GOT3 (cell line): ENCODE measurements around the gene TMEM163.
"Not testable (repeated sequence)": the region's sequence is repeated elsewhere in the genome, so short reads cannot be mapped to it uniquely, and the experiment has no call there.

ENCODE experiments used
- DNase-seq: peaks from one replicate; lab custom pipeline; 2025; ENCODE audit warnings: mixed read lengths; lab: John Stamatoyannopoulos, UW

Gene TMEM163

DNA sequence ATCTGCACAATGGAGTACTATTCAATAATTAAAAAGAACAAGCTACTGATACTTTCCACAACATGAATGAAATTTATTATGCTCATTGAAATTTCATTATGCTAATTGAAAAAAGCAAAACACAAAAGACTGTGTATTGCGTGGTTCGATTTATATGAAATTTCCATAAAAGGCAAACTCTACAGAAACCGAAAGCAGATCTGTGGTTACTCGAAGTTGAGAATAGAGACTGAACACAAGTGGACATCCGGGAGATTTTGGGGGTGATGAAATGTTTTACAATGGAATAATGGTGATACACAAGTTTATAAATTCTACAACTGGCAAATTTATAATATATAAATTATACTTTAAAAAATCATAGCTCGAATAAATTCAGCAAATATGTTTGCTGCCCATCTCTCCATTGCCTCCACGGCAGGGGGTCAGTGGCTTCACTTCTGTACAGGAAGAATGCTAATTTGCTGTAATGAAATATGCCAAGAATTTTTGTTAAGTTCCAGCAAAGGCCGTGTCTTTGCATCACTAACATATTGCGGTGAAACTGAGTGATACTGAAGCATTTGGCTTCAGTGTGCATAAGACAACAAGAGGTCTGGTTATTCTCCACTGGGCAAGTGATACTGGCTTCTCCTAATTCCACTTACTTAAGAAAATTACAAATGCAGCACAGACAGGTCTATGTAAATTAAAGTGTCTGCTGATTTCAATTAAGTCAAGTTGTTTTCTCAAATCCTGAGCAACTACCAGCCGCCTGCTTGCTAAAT is 96.7 kb downstream of the TMEM163 start:
- DNase-seq: no peak

DNA sequence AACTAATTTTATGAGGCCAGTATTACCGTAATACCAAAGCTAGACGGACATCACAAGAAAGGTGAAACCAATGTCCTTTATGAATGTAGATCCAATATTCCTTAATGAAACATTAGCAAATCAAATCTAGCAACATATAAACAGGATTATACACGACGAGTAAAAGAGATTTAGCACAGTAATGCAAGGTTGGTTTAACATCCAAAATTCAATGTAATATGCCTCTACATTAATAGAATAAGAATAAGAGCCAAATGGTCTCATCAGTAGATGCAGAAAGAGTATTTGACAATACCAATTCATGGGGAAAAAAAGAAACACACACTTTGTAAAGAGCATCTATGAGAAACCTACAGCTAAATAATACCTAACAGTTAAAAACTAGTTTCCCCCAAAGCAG is 99.5 kb downstream of the TMEM163 start:
- no peak for DNase-seq

DNA sequence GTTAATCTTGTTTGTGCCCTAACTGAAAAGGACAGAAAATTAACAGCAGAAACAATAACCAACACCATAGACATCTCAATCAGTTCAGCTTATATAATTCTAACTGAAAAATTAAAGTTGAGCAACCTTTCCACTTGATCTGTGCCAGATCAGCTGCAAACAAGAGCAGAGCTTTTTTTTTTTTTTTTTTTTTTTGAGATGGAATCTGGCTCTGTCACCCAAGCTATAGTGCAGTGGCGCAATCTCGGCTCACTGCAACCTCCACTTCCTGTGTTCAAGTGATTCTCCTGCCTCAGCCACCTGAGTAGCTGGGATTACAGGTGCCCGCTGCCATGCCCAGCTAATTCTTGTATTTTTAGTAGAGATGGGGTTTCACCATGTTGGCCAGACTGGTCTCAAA is 103.3 kb downstream of the TMEM163 start:
- DNase-seq: not testable (repeated sequence)

DNA sequence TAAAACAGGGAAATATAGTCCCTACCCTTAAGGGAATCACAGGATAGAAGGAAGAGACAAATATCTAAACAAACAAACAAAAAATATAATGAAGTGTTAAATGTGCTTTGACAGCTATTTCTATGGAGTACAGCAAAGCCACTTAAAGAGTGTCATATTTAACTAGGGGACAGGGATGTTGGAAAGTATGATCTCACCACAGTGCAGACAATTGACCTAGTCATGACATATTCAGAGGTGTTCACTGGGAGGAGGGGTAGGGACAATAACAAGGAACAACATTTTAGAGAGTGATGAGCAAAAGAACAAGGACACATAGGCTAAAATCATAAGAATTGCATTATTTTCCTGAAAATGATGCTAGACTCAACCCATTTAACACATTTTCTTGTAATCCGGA is 107.5 kb downstream of the TMEM163 start:
- DNase-seq: no peak

DNA sequence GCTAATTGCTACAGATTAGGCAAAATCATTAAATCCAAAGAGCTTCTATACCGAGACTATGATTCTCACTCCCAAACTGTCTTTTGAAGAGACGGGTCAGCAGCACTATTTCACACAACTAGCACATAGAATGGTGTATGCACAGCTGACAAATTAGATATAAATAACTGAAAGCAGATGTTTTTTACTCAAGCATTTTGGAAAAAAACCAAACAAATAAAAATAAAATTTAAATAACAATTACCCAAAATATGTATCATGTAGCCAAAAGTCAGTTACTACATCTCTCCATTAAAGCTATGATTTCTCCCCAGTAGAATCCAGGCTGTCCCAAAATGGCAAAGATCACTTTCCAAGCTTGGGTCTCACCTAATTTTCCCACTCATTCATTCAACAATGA is 107.9 kb downstream of the TMEM163 start:
- DNase-seq: no peak

DNA sequence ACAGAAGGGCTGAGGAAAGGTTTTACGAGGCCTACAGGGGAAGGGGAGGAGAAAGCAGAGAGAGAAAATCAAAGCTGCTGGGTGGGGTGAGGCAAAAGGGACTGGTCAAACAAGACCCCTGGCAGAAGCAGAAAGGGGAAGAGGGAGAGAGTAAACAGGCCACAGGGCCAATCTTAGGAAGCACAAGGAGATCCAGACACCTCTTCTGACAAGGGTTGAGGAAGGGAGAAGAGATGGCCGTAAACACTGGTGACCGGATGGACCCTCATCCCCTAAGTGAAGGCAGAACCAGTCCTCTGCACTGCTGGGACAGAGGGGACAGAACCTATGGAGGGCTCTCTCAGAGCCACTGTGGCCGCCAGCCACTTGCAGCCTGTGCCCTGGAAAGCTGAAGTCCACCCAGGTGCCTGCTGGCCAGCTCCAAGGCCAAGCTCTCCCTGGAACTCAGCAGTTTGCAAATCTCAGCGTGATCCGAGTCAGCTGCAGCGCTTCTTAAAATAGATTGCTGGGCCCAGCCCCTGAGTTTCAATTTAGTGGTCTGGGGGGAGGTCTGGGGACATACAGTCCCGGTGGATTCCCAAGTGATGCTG is 108.8 kb downstream of the TMEM163 start:
- no peak for DNase-seq

DNA sequence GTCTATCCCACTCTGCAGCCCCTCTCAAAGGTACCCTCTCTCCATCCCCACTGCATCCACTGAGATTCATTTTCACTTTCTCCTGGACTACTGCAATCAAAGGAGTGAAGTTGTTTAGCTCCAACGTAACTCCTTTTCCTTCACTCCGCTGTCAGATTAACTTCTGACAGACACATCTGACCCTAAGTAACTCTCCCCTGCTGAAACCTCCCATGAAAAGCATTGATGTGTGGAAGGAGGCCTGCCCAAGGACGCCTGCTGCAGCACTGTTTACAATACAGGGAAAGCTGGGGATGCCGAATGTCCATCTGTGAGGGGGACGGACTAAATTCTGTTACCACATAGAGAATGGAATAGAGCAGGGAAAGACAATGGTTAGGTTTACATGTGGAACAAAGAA is 114.8 kb downstream of the TMEM163 start:
- no peak for DNase-seq

DNA sequence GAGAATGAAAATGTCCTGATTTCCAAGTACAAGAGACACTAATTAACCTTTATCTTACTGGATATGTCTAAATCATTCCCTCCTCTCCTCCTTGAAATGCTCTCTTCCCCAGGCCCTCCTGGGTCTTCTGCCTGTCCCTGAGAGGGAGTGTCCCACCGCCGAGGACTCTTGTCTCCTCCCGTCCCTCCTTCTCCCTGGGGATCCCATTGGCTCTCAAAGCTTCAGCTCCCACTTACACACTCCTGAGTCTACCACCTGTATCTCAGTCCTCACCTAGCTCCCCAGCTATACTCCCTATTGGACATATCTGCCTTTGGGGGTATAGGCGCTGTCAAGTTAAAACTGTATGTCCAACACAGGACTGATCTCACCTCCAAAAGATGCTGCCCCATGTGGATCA is 116.1 kb downstream of the TMEM163 start:
- DNase-seq: no peak

DNA sequence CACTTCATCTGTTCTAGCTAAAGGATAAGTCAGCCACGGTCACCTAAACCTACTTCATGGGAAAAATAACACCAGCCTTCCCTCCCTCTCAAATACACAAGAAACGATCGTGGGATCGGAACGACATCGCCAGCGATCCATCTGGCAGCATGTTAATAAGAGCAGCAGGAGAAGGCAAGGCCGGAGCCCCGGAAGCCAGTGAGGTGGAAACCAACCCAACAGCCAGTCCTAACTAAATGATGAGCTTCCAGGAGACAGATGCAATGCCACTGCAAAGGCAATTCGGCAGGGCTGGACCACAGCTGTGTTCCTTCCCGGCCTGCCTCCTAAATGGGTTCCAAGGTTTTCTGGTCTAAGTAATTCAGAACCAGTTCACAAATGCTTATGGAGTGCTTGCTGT is 117.5 kb downstream of the TMEM163 start:
- no peak for DNase-seq

DNA sequence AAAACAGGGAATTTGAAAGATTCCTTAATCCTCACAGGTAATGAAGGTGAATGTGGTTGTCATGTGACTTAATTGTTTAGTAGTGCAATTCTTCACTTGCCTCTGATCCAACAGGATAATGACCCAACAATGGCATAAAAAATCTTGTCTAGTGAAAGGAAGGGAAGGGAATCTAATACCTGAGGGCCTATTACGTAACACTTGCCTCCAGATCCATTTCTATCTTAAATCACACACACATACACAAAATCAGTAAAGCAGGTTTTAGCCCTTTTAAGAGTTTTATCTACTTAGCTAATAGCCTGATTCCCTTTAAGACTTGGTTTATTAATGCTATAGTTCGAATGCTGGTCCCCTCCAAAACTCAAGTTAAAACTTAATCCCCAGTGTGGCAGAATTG is 118.6 kb downstream of the TMEM163 start:
- DNase-seq: no peak

DNA sequence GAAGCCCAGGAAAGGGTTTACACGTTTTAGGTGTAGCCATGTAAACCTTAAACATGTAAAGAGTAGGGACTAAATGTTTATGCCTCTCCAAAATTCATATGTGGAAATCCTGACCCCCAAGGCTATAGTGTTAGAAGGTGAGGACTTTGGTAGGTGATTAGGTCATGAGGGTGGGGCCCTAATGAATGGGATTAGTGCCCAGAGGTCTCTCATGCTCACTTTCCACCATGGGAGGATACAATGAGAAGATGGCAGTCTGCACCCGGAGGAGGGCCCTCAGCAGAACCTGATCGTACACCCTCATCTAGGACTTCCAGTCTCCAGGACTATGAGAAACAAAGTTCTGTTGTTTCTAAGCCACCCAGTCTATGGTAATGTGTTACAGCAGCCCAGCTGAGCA is 119.6 kb downstream of the TMEM163 start:
- DNase-seq: no peak

DNA sequence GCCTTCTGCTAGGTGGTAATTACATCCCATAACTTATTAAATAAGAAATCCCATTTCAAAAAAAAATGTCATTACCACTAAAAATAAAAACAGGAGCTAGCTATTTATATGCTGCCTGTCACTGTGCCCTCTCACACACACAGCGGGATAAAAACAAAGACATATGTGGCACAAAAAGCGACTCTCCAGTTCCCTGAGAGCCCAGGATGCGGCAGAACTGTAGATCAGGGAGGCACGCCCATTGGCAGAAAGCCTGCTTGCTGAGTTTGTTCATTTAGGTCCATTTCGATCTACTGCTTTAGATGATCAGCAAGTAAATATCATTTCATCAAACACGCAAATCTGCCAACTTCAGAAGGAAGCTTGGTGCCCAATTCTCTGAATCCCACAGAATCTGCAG is 124.4 kb downstream of the TMEM163 start:
- no peak for DNase-seq

DNA sequence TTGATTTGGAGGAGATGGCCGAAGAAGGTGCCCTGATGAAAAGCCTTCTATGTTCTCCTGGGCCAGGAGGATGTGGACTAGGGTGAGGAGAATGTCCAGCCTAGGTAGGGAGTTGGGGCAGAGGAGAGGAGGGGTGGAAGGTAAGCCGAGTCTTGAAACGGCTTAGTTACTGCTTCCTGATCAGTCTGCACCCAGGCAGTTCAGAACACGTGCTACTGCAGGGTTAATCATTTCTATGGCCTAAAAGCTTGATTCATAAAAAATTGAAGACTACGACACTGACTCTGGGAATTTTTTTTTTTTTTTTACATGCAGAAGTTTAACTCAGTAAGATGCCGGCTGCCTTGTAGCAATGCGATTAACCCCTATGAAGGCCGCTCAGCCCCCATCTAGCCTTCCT is 125.3 kb downstream of the TMEM163 start:
- DNase-seq: no peak

DNA sequence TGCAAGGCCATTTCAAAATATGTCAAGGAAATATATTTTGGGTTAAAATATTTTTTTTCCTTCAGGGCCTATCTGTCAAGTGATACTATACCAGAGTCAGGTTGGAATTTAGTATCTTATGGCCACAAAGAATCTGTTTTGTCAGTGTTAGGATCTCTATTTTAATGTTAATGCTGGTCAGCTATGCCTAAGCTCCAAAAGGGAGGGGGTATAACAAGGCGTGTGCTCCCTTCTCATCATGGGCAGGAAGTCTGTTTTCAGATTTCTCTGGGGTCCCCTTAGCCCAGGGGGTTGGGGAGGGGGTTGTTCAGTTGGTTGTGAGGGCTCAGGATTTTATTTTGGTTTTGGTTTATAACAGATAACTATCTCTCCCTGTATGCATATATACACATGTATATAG is 126.4 kb downstream of the TMEM163 start:
- no peak for DNase-seq

DNA sequence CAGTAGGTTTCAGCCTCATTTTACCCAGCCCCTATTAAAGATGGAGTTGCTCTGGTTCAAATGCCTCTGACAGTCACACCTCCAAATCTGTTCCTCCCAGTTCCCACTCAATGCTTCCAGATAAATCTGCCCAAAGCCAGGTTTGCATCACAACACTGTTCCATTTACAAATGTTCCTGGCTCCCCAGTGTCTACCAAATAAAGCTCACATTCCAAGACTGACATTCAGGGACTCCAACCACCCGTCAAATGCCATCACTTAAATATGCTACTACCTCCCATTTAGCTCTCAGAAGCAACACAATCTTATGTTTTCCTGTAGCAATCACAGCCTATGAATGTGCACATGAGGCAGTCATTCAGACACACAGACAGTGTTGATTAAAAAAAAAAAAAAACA is 127.3 kb downstream of the TMEM163 start:
- no peak for DNase-seq

DNA sequence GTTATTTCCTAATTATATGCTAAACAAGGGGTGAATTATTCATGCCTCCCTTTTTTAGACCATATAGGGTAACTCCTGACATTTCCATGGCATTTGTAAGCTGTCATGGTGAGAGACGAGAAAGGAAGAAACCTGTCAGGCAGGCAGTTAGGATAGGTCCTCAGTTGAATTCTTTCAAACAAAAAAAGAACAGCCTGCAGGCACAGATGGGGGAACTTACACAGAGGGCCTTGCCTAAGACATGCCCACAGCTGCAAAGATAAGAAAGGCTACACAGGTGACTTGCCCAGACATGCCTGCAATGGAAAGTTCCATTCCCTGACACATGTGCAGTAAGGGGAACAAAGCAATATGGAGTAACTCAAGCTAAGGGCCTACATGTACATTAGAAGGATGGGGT is 128.1 kb downstream of the TMEM163 start:
- DNase-seq: no peak

DNA sequence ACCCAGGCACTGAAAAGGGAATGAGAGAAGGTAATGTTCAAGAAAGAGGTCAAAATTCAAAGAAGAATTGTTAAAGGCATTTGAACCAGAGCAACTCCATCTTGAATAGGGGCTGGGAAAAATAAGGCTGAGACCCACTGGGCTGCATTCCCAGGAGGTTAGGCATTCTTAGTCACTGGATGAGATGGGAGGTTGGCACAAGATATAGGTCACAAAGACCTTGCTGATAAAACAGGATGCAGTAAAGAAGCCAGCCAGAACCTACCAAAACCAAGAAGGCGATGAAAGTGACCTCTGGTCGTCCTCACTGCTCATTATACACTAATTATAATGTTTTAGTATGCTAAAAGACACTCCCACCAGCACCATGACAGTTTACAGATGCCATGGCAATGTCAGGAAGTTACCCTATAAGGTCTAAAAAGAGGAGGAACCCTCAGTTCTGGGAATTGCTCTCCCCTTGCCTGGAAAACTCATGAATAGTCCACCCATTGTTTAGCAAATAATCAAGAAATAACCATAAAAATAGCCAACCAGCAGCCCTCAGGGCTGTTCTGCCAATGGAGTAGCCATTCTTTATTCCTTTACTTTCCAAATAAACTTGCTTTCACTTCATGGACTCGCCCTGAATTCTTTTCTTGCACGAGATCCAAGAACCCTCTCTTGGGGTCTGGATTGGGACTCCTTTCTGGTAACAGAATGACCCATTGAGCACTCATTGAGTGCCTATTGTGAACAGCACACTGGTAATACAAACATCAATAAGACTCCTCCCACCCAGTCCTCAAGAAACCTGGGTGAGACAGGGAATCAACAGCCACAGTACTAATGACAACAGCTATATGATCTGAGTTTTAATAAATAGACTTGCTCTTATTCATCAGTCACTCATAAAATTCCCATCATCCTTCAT is 129.4 kb downstream of the TMEM163 start:
- DNase-seq: not testable (repeated sequence)

DNA sequence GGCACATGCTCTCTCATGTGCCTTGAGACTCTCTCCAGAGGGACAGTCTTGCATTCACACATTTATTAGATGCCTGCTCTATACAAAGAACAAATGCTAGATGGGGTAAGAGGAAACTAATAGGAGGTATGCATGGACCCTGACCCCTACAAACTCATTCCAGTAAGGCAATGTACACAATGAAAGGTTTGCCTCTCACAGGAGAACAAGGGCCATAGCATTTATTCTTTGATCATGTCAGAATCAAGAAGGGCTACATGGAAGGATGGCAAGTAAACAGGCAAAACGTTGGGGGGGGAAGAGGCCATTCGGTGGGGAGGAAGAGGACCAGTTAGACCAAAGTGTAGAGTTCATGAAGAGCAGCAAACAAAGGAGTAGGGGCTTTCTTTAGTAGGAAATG is 130.2 kb downstream of the TMEM163 start:
- no peak for DNase-seq

DNA sequence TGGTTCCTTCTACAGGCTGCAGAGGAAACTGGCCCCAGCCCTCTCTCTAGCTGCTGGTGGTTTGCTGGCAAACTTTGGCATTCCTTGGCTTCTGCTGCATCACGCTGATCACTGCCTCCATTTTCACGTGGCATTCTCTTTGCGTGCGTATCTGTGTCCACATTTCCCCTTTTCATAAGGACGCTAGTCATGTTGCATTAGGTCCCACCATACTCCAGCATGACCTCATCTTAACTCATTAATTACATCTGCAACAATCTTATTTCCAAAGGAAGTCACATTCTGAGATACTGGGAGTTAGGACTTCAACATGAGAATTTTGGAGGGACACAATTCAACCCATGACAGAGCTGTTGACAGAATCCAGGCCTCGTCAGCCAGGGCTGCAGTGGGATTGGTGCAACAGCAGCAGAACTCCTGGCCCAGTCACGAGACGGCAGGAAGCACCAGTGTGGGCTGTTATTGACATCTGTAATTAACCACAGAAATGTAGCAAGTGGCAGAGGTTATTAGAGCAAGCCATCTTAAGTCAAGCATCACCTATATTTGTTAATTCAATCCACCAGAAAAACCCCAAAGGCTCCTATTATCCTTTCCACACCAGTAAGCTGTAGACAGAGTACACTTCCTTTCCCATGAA is 132.4 kb downstream of the TMEM163 start:
- DNase-seq: no peak

DNA sequence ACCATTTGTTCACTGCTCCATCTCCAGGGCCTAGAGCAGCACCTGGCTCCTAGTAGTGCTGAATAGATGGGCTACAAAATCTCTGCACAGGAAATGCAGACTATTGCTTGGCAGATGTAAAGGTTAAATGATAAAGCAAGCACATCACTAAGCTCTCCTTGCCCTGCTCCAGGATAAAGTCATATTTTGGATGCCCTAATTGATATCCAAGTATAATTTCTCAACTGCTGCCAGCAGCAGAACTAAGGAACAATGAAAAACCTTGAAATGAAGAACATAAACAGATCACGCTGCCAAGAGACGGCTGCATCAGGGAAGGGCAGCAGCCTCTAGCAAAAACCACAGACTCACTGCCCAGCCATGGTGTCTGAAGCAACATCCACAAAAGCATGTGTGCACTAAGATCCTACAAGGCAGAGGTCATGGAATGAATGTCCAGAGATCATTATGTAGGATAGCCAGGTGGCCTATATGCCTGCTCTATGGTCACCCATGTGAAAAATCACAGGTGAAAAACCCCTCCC is 134.7 kb downstream of the TMEM163 start:
- no peak for DNase-seq

DNA sequence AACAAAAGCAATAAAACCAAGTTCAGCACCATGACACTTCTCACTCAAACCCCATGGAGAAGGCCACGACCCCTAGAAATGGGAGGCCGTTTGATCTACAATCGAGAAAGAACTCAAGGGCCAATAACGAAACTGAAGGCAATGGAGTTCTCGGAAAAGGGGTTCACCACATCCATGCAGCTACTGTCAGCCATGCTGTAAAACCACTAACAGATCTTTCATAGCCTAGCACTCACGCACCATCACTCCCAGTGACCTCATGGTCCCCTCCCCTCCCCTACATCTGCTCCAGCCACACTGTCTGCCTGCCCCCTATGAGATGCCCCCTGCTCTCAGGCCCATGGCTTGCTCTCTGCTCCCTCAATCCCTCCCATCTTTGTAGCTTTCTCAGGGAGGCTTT is 135.3 kb downstream of the TMEM163 start:
- DNase-seq: no peak

DNA sequence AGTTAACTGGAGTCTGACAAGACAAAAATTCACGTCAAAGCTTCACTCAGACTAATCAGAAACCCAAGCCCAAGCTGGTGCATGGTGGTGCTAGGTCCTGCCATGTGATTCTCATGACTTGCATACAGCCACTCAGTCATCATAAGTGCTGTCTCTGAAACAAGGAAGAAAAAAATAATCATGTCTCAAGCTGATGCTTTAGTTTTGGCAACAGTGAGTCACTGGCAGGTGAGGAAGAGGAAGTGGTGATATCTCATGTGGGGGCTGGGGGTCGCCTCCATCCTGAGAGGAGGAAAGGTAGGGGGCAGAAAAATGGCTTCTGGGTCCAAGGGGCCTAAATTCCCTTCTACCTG is 136.3 kb downstream of the TMEM163 start:
- DNase-seq: no peak
